GM23338 (cell line): ENCODE measurements around the gene TPSAB1. TPM values are rescaled to one million over a fixed set of nuclear protein-coding genes. Genes with fewer than 3 reads are reported as not detected.

Experiments
- ATAC-seq: fragments of 200-7000 bp; cut with Tn5 transposase; 3 replicates; pipeline ENCODE4 v1.9.1; 2020
- DNase-seq: peaks from one replicate; pipeline ENCODE4 v3.0.0-alpha.2; 2015; ENCODE audit warnings: low spot score
- H2AFZ ChIP-seq: fragments of 200-600 bp; sonication (generic); 2 replicates; pipeline ENCODE4 v1.8.0; 2016; ENCODE audit warnings: antibody characterized with exemption, mild to moderate bottlenecking, moderate library complexity
- H3F3A ChIP-seq: fragments of 200-600 bp; sonication (generic); replicated peaks from 2 replicates; pipeline ENCODE4 v1.8.0; 2017; ENCODE audit warnings: antibody characterized with exemption, mixed run types, low read depth
- H3K27ac ChIP-seq: fragments of 200-600 bp; sonication (generic); 2 replicates; pipeline ENCODE4 v1.6.1; 2016; ENCODE audit warnings: low read depth
- H3K27me3 ChIP-seq: fragments of 200-600 bp; sonication (generic); 2 replicates; pipeline ENCODE4 v1.8.0; 2016; ENCODE audit warnings: mild to moderate bottlenecking, mixed run types, moderate library complexity; ENCODE audit not compliant: insufficient read depth
- H3K36me3 ChIP-seq: fragments of 200-600 bp; sonication (generic); 2 replicates; pipeline ENCODE4 v1.8.0; 2016; ENCODE audit warnings: mild to moderate bottlenecking; ENCODE audit not compliant: insufficient read depth
- H3K4me1 ChIP-seq: fragments of 200-600 bp; sonication (generic); 2 replicates; pipeline ENCODE4 v1.8.0; 2016; ENCODE audit warnings: mild to moderate bottlenecking, moderate library complexity; ENCODE audit not compliant: insufficient read depth
- H3K4me2 ChIP-seq: fragments of 200-600 bp; sonication (generic); 2 replicates; pipeline ENCODE4 v1.7.1; 2017; ENCODE audit warnings: mixed run types
- H3K4me3 ChIP-seq: fragments of 200-600 bp; sonication (generic); 2 replicates; pipeline ENCODE4 v1.6.1; 2016; ENCODE audit warnings: mixed run types
- H3K79me2 ChIP-seq: fragments of 200-600 bp; sonication (generic); replicated peaks from 2 replicates; pipeline ENCODE4 v1.8.0; 2017; ENCODE audit warnings: mild to moderate bottlenecking; ENCODE audit not compliant: insufficient read depth
- H3K9me2 ChIP-seq: fragments of 200-600 bp; sonication (generic); 2 replicates; pipeline ENCODE4 v1.8.0; 2017; ENCODE audit not compliant: insufficient read depth
- H4K20me1 ChIP-seq: fragments of 200-600 bp; sonication (generic); replicated peaks from 2 replicates; pipeline ENCODE4 v1.8.0; 2017; ENCODE audit warnings: mild to moderate bottlenecking; ENCODE audit not compliant: insufficient read depth
- H3K27ac Mint-ChIP-seq: 2 replicates; pipeline ENCODE4 v1.8.0; 2020; ENCODE audit warnings: inconsistent platforms, mild to moderate bottlenecking, moderate library complexity, mixed read lengths
- H3K27me3 Mint-ChIP-seq: 3 replicates; pipeline ENCODE4 v1.8.0; 2022; ENCODE audit warnings: low read depth, mild to moderate bottlenecking, moderate library complexity, mixed read lengths, inconsistent platforms; ENCODE audit not compliant: insufficient read depth, poor library complexity
- H3K36me3 Mint-ChIP-seq: 3 replicates; pipeline ENCODE4 v1.8.0; 2021; ENCODE audit warnings: low read depth, mild to moderate bottlenecking, inconsistent platforms, moderate library complexity, mixed read lengths
- H3K4me1 Mint-ChIP-seq: 3 replicates; pipeline ENCODE4 v1.8.0; 2020; ENCODE audit warnings: mild to moderate bottlenecking, inconsistent platforms, mixed read lengths
- H3K4me3 Mint-ChIP-seq: 3 replicates; pipeline ENCODE4 v1.8.0; 2021; ENCODE audit warnings: moderate library complexity, mild to moderate bottlenecking, inconsistent platforms, mixed read lengths
- H3K9me3 Mint-ChIP-seq: 3 replicates; pipeline ENCODE4 v1.8.0; 2020; ENCODE audit warnings: moderate library complexity, mild to moderate bottlenecking, inconsistent platforms, mixed read lengths
- CREB1 ChIP-seq: fragments of 250-450 bp; sonication (Bioruptor Pico); IDR thresholded peaks from 2 replicates; pipeline ENCODE4 v1.5.0; 2020; ENCODE audit warnings: low read depth, mild to moderate bottlenecking, moderate library complexity
- EZH2phosphoT487 ChIP-seq: fragments of 200-600 bp; sonication (generic); IDR thresholded peaks from one replicate; pipeline ENCODE4 v1.8.1; 2018; ENCODE audit warnings: antibody characterized with exemption; ENCODE audit not compliant: unreplicated experiment
- JUNB ChIP-seq: IDR thresholded peaks from one replicate; pipeline ENCODE4 v1.6.1; 2016; ENCODE audit warnings: antibody characterized with exemption; ENCODE audit not compliant: unreplicated experiment
- NANOG ChIP-seq: IDR thresholded peaks from 2 replicates; pipeline ENCODE4 v1.6.1; 2016; ENCODE audit warnings: antibody characterized with exemption, borderline replicate concordance
- REST ChIP-seq: IDR thresholded peaks from one replicate; pipeline ENCODE4 v1.6.1; 2018; ENCODE audit warnings: antibody characterized with exemption; ENCODE audit not compliant: unreplicated experiment
- ZNF114 ChIP-seq: fragments of 250-450 bp; sonication (Bioruptor Pico); IDR thresholded peaks from 2 replicates; pipeline ENCODE4 v1.5.0; 2020; ENCODE audit warnings: mild to moderate bottlenecking, moderate library complexity
- polyA plus RNA-seq: library from polyadenylated mRNA; unstranded; fragments of >200 nt; fragmentation: Nextera tagmentation; extraction: Ambion mirVana; gene quantifications from 2 replicates; pipeline ENCODE4 v1.2.1, GENCODE V29; 2016
- total RNA-seq: library from RNA; depleted of rRNA; stranded (reverse); fragments of >200 nt; shearing (Covaris generic); gene quantifications from 2 replicates; pipeline ENCODE4 v1.2.3, GENCODE V29; 2014
- TF ChIP-seq, protein P1 (sequence below): IDR thresholded peaks from 2 replicates; pipeline ENCODE4 v1.6.1; 2016; ENCODE audit warnings: antibody characterized with exemption
- TF ChIP-seq, protein P2 (sequence below), 2 experiments: fragments of 200-600 bp in 1 of 2; sonication (generic) in 1 of 2; conservative IDR thresholded peaks; 2 replicates each; pipeline versions ENCODE4 v1.5.1 to v1.6.1; 2016 to 2017; ENCODE audit warnings: antibody characterized with exemption in 2 of 2, low read depth in 2 of 2, mild to moderate bottlenecking in 2 of 2, moderate library complexity in 1 of 2

The TPSAB1 gene
- total and polyA plus RNA-seq, 2 experiments from 2014 or later = not detected

- Mint-ChIP-seq H3K27ac (no peak overlapping the region), H3K4me1 (no peaks in the 10 kb centered on the region), H3K9me3 (no peaks in the 10 kb centered on the region), H3K27me3 (peaks cover 7% of the 10 kb centered on the region), H3K4me3 (no peak overlapping the region), H3K36me3 (no peaks in the 10 kb centered on the region; the same call in 2 of the 3 replicates)
- Histone ChIP-seq H3K4me3 (no peak overlapping the region), H3F3A (no peaks in the 10 kb centered on the region), H3K27me3 (no peaks in the 10 kb centered on the region), H3K9me2 (no peaks in the 10 kb centered on the region), H3K79me2 (no peaks in the 10 kb centered on the region), H3K36me3 (no peaks in the 10 kb centered on the region), H3K4me1 (no peaks in the 10 kb centered on the region), H3K4me2 (no peak overlapping the region), H2AFZ (no peak overlapping the region), H4K20me1 (no peaks in the 10 kb centered on the region; the same call in none of the 2 replicates), H3K27ac (no peak overlapping the region)
- no peak for TF ChIP-seq JUNB
- no peak for TF ChIP-seq CREB1 (CRISPR knock-in tag)
- no peak for TF ChIP-seq EZH2phosphoT487
- ATAC-seq (no peak), DNase-seq (no peak)
Observed at GRCh38 chr16:1217526-1217925, 23.0 kb upstream of the TPSAB1 start.

GRCh38 chr16:1218061-1218929 is 22.2 kb upstream of the TPSAB1 start:
- no peak overlapping the region for H2AFZ ChIP-seq
- Mint-ChIP-seq H3K27me3 (peaks cover 11% of the 10 kb centered on the region), H3K4me3 (no peak overlapping the region), H3K36me3 (no peaks in the 10 kb centered on the region; the same call in 2 of the 3 replicates), H3K9me3 (no peaks in the 10 kb centered on the region), H3K4me1 (no peaks in the 10 kb centered on the region), H3K27ac (no peak overlapping the region)
- H3K4me3 ChIP-seq = no peak overlapping the region
- no peaks in the 10 kb centered on the region for H3F3A ChIP-seq
- DNase-seq (no peak), ATAC-seq (no peak)
- no peak overlapping the region for H3K27ac ChIP-seq
- no peaks in the 10 kb centered on the region for H3K79me2 ChIP-seq
- no peak overlapping the region for H3K4me2 ChIP-seq
- no peak for TF ChIP-seq ZNF114 (CRISPR knock-in tag)
- TF ChIP-seq JUNB = no peak
- TF ChIP-seq REST = no peak
- TF ChIP-seq EZH2phosphoT487 = no peak
- TF ChIP-seq, protein P1, sequence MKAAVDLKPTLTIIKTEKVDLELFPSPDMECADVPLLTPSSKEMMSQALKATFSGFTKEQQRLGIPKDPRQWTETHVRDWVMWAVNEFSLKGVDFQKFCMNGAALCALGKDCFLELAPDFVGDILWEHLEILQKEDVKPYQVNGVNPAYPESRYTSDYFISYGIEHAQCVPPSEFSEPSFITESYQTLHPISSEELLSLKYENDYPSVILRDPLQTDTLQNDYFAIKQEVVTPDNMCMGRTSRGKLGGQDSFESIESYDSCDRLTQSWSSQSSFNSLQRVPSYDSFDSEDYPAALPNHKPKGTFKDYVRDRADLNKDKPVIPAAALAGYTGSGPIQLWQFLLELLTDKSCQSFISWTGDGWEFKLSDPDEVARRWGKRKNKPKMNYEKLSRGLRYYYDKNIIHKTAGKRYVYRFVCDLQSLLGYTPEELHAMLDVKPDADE = no peak
- no peak for TF ChIP-seq NANOG
- TF ChIP-seq, protein P2, sequence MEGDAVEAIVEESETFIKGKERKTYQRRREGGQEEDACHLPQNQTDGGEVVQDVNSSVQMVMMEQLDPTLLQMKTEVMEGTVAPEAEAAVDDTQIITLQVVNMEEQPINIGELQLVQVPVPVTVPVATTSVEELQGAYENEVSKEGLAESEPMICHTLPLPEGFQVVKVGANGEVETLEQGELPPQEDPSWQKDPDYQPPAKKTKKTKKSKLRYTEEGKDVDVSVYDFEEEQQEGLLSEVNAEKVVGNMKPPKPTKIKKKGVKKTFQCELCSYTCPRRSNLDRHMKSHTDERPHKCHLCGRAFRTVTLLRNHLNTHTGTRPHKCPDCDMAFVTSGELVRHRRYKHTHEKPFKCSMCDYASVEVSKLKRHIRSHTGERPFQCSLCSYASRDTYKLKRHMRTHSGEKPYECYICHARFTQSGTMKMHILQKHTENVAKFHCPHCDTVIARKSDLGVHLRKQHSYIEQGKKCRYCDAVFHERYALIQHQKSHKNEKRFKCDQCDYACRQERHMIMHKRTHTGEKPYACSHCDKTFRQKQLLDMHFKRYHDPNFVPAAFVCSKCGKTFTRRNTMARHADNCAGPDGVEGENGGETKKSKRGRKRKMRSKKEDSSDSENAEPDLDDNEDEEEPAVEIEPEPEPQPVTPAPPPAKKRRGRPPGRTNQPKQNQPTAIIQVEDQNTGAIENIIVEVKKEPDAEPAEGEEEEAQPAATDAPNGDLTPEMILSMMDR (conservative IDR thresholded peaks at IDR 0.05; ENCODE audit: low read depth in 2 of 2) = no peak
- H3K4me1 ChIP-seq = no peaks in the 10 kb centered on the region
- H3K36me3 ChIP-seq = no peaks in the 10 kb centered on the region
- no peaks in the 10 kb centered on the region for H3K9me2 ChIP-seq
- no peaks in the 10 kb centered on the region for H3K27me3 ChIP-seq
- H4K20me1 ChIP-seq = no peaks in the 10 kb centered on the region; the same call in none of the 2 replicates
